Esophagus muscularis mucosa (tissue), 4 donors: ENCODE measurements around the gene FADS3. TPM values are rescaled to one million over a fixed set of nuclear protein-coding genes. Genes with fewer than 3 reads are reported as not detected.

Experiments used
- DNase-seq: peaks from one replicate; pipeline ENCODE4 v3.0.0-alpha.2; 2017; ENCODE audit errors: extremely low spot score
- H3K27ac ChIP-seq, 4 donors: fragments of 200-600 bp; sonication (generic); replicated peaks in 1 of 4; 1 replicate in 3 of 4; 2 replicates in 1 of 4; pipeline ENCODE4 v1.5.1; 2016 to 2019; ENCODE audit warnings: mild to moderate bottlenecking in 1 of 4
- H3K27me3 ChIP-seq, 4 donors: fragments of 200-600 bp; sonication (generic); one replicate each; pipeline versions ENCODE4 v1.5.1 to v1.6.0; 2016 to 2019
- H3K36me3 ChIP-seq, 4 donors: fragments of 200-600 bp; sonication (generic); one replicate each; pipeline ENCODE4 v1.5.1; 2016 to 2019
- H3K4me1 ChIP-seq, 4 donors: fragments of 200-600 bp; sonication (generic); one replicate each; pipeline ENCODE4 v1.5.1; 2016 to 2019
- H3K4me3 ChIP-seq, 4 donors: fragments of 200-600 bp; sonication (generic); 1 replicate in 2 of 4; 2 replicates in 2 of 4; pipeline ENCODE4 v1.5.1; 2016 to 2019; ENCODE audit warnings: mild to moderate bottlenecking in 4 of 4, moderate library complexity in 1 of 4
- H3K9me3 ChIP-seq, 4 donors: fragments of 200-600 bp; sonication (generic); 1 replicate in 3 of 4; 2 replicates in 1 of 4; pipeline ENCODE4 v1.5.1; 2016 to 2019
- EP300 ChIP-seq: sonication (generic); formaldehyde crosslinking; IDR thresholded peaks from one replicate; pipeline ENCODE4 v1.6.1; 2017; ENCODE audit warnings: antibody characterized with exemption
- POLR2A ChIP-seq: fragments of 450-650 bp; IDR thresholded peaks from one replicate; pipeline ENCODE4 v1.6.1; 2017; ENCODE audit warnings: antibody characterized with exemption, moderate library complexity, mild to moderate bottlenecking, low read depth
- POLR2AphosphoS5 ChIP-seq, 2 donors: sonication (generic); formaldehyde crosslinking; IDR thresholded peaks; one replicate each; pipeline ENCODE4 v1.6.1; 2017; ENCODE audit warnings: antibody characterized with exemption in 2 of 2
- WGBS: methylation state at CpG from one replicate; pipeline ENCODE4 v1.1.5; 2018; 5-methylcytosine and 5-hydroxymethylcytosine counted together
- intact Hi-C: fragments of 100-400 bp; cut with DNase I; formaldehyde crosslinking; loops from one replicate; pipeline ENCODE4 v1.15.1; 2023
- total RNA-seq, 4 donors: library from RNA; depleted of rRNA; stranded (reverse); fragments of >200 nt; gene quantifications; one replicate each; pipeline versions ENCODE4 v1.1.0 to v1.2.1, GENCODE V29; 2016
- TF ChIP-seq, protein P1 (sequence below), 3 experiments: fragments of 200-600 bp in 2 of 3; fragments of 450-650 bp in 1 of 3; sonication (generic) in 2 of 3; IDR thresholded peaks; one replicate each; pipeline ENCODE4 v1.5.1; 2017 to 2019; ENCODE audit warnings: antibody characterized with exemption in 3 of 3, mild to moderate bottlenecking in 2 of 3, moderate library complexity in 1 of 3

The FADS3 gene
- total RNA-seq, 4 donors from 2014 or later = 42.4 to 103 (median 57.8) TPM

DNA sequence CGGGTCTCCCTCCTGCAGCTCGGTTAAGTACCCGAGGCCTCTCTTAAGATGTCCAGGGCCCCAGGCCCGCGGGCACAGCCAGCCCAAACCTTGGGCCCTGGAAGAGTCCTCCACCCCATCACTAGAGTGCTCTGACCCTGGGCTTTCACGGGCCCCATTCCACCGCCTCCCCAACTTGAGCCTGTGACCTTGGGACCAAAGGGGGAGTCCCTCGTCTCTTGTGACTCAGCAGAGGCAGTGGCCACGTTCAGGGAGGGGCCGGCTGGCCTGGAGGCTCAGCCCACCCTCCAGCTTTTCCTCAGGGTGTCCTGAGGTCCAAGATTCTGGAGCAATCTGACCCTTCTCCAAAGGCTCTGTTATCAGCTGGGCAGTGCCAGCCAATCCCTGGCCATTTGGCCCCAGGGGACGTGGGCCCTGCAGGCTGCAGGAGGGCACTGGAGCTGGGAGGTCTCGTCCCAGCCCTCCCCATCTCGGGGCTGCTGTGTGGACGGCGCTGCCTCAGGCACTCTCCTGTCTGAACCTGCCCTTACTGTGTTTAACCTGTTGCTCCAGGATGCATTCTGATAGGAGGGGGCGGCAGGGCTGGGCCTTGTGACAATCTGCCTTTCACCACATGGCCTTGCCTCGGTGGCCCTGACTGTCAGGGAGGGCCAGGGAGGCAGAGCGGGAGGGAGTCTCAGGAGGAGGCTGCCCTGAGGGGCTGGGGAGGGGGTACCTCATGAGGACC lies 25.0 kb downstream of the FADS3 start:
- TF ChIP-seq EP300 (no peak), POLR2AphosphoS5 (IDR thresholded peaks at IDR 0.05) (no peak), POLR2A (no peak)
- TF ChIP-seq, protein P1, sequence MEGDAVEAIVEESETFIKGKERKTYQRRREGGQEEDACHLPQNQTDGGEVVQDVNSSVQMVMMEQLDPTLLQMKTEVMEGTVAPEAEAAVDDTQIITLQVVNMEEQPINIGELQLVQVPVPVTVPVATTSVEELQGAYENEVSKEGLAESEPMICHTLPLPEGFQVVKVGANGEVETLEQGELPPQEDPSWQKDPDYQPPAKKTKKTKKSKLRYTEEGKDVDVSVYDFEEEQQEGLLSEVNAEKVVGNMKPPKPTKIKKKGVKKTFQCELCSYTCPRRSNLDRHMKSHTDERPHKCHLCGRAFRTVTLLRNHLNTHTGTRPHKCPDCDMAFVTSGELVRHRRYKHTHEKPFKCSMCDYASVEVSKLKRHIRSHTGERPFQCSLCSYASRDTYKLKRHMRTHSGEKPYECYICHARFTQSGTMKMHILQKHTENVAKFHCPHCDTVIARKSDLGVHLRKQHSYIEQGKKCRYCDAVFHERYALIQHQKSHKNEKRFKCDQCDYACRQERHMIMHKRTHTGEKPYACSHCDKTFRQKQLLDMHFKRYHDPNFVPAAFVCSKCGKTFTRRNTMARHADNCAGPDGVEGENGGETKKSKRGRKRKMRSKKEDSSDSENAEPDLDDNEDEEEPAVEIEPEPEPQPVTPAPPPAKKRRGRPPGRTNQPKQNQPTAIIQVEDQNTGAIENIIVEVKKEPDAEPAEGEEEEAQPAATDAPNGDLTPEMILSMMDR (IDR thresholded peaks at IDR 0.05) = no peak
- intact Hi-C loops = no loop called here
- H3K27ac ChIP-seq = no peak overlapping the region
- H3K4me3 ChIP-seq = no peak overlapping the region
- 75% methylated on average over 15 of the region's 18 CpGs for WGBS
- no peaks in the 10 kb centered on the region for H3K27me3 ChIP-seq
- H3K36me3 ChIP-seq = peaks cover 0 to 61% (median 20%) of the 10 kb centered on the region in 4 donors
- no peaks in the 10 kb centered on the region for H3K9me3 ChIP-seq
- no peak for DNase-seq
- peaks cover 6 to 17% (median 9%) of the 10 kb centered on the region in 4 donors for H3K4me1 ChIP-seq

DNA sequence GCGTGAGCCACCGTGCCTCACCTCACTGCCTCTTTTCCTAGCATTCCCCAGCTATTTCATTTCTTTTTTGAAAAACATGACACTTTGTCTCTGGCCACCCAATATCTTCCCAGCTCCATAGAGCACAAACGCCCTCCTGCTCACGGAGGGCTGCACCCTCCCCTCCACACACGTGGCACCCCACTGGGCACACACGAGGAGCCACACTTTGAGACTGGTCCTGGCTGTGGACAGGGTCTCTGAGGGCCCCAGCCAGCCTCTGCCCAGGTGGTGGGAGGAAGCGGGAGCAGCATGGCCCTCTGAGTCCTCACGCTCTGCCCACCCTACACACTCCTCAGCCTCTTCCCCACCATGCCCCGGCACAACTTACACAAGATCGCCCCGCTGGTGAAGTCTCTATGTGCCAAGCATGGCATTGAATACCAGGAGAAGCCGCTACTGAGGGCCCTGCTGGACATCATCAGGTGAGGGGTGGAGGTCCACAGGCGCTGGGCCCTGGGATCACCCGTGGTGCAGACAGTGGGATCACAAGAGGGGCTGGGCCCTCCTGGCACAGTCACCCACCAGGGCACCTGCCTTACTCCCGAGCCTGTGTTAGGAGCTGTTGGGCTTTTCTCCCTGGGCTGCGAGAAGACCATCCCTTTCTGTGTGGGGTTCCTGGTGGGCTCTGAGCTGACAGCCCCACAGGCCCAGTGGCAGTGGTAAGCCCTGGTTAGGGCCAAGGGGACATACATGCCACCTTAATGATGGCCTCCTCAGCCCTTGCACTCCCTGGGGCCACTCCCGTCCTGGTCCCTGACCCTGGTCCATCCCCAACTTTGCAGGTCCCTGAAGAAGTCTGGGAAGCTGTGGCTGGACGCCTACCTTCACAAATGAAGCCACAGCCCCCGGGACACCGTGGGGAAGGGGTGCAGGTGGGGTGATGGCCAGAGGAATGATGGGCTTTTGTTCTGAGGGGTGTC lies 26.2 kb downstream of the FADS3 start:
- Histone ChIP-seq H3K4me1 (peaks cover 0 to 12% (median 6%) of the 10 kb centered on the region in 4 donors), H3K36me3 (peaks cover 0 to 70% (median 20%) of the 10 kb centered on the region in 4 donors), H3K4me3 (no peak overlapping the region), H3K9me3 (no peaks in the 10 kb centered on the region), H3K27me3 (no peaks in the 10 kb centered on the region), H3K27ac (no peak overlapping the region)
- intact Hi-C loops = no loop called here
- WGBS = 86% methylated on average over 12 of the region's 20 CpGs
- no peak for DNase-seq
- TF ChIP-seq EP300 (no peak), POLR2AphosphoS5 (IDR thresholded peaks at IDR 0.05) (no peak)
- TF ChIP-seq, protein P1 (IDR thresholded peaks at IDR 0.05) = no peak

DNA sequence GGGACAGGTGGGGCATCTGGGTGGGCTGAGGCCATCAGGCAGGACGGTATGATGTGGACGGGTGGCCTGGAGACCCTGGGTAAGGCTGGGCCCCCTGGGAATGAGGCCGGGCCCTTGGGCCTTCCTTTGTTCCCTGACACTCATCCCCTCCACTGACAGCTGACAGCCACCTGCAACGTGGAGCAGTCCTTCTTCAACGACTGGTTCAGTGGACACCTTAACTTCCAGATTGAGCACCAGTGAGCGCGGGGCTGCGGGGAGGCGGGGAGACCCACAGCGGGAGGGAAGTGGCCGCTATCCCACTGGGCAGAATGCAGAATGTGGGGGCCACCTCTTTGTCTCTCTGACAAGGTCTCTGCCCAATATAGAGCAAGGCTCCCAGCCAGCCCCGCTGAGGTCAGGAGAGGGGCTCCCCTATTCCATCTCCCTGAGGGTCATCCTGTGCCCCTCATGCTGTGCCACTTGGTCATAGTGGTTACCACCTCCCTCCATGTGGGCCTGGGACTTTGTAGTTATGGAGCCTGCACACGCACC lies 27.7 kb downstream of the FADS3 start:
- peaks cover 0 to 85% (median 20%) of the 10 kb centered on the region in 4 donors for H3K36me3 ChIP-seq
- H3K4me1 ChIP-seq = peaks cover 0 to 10% (median 9%) of the 10 kb centered on the region in 4 donors
- intact Hi-C loops = no loop called here
- DNase-seq = no peak
- H3K9me3 ChIP-seq = no peaks in the 10 kb centered on the region
- TF ChIP-seq POLR2A = no peak
- TF ChIP-seq, protein P1 (IDR thresholded peaks at IDR 0.05) = no peak
- no peak for TF ChIP-seq EP300
- TF ChIP-seq POLR2AphosphoS5 (IDR thresholded peaks at IDR 0.05) = no peak
- WGBS = 92% methylated on average over 4 of the region's 13 CpGs
- H3K27me3 ChIP-seq = no peaks in the 10 kb centered on the region
- no peak overlapping the region for H3K4me3 ChIP-seq
- H3K27ac ChIP-seq = no peak overlapping the region

DNA sequence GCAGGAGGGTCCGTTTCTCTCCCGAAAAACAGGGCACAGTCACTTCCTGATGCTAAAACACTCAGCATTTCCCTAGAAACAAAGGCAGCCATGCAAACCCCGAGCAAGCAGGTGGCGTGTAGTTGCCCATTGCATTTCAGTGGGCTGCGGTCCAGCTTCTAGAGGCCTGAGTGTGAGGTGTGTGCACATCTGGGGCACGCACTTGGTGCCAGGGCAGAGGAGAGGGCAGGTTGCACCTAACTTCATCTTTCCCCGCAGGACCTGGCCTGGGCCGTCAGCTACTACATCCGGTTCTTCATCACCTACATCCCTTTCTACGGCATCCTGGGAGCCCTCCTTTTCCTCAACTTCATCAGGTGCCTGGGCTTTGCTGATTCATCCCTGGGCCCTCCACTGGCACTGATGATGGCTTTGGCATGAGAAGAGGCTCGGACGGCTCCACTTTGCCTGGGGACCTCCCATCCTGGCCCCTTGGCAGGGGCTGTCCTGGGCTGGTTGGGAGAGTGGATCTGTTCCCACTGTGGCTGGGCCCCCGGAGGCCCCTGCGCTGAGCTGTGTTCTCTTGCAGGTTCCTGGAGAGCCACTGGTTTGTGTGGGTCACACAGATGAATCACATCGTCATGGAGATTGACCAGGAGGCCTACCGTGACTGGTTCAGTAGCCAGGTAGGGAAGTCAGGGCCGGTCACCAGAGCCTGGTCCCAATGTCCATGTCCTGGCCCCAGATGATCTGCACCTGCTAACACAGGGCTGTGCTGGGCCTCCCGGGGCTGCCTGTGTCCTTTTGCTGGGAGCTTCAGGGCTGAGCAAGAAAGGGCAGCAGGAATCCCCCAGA lies 28.4 kb downstream of the FADS3 start:
- no peak for DNase-seq
- Histone ChIP-seq H3K4me1 (peaks cover 0 to 10% (median 9%) of the 10 kb centered on the region in 4 donors), H3K36me3 (peaks cover under 1 to 91% (median 20%) of the 10 kb centered on the region in 4 donors), H3K27ac (no peak overlapping the region), H3K9me3 (no peaks in the 10 kb centered on the region), H3K27me3 (no peaks in the 10 kb centered on the region), H3K4me3 (no peak overlapping the region)
- no peak for TF ChIP-seq EP300
- TF ChIP-seq POLR2A = no peak
- TF ChIP-seq, protein P1 (IDR thresholded peaks at IDR 0.05) = no peak
- no peak for TF ChIP-seq POLR2AphosphoS5 (IDR thresholded peaks at IDR 0.05)
- WGBS = 82% methylated on average over 10 of the region's 18 CpGs
- intact Hi-C loops = no loop called here
